HG03432 (cell line): ENCODE results near the gene IRS4.

ENCODE experiments used
- ATAC-seq: cut with Tn5 transposase; IDR thresholded peaks from one replicate; pipeline ENCODE4 v1.9.1; 2021; ENCODE audit warnings: mild to moderate bottlenecking, moderate library complexity; ENCODE audit not compliant: unreplicated experiment

The IRS4 gene

GRCh38 chrX:108736509-108737479 lies at the start of gene IRS4:
Gene IRS4, minus strand, starts transcription at chrX:108736563.
- peak; percentile 52 for ATAC-seq

- no peak for ATAC-seq
Measured at GRCh38 chrX:108772549-108772948, 36.2 kb upstream of the IRS4 start.

- no peak for ATAC-seq
Measured at GRCh38 chrX:108763559-108763958, 27.2 kb upstream of the IRS4 start.

DNA sequence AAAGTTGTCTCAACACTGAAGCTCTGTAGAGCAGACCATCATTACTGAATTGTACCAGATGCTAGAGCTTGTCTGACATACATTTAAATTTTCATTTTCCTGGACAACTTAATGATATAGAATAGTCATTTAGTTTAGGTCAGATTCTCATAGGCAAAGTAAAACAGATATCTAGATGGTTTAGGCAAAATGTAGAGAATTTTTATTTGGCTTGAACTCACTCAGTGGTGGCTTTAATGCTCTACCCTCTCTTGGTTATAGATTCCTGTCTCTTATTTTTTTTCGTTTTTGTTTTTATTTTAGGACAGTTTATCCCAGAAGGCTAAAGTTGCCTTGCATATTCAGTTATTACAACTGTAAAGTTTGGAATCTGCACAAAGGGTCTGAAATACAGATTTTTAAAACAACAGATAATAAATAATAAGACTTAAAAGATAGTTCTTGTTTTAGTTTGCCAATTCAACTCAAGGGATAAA lies 4.0 kb upstream of the IRS4 start:
- ATAC-seq: no peak

GRCh38 chrX:108737754-108738153 lies 1.4 kb upstream of the IRS4 start:
- no peak for ATAC-seq

- peak; percentile 32 for ATAC-seq
Measured at GRCh38 chrX:108735679-108736508, 469 bp downstream of the IRS4 start.

- no peak for ATAC-seq
Measured at GRCh38 chrX:108735091-108735678, 1.2 kb downstream of the IRS4 start.

- ATAC-seq: no peak
Measured at GRCh38 chrX:108734426-108734825, 1.9 kb downstream of the IRS4 start.

DNA sequence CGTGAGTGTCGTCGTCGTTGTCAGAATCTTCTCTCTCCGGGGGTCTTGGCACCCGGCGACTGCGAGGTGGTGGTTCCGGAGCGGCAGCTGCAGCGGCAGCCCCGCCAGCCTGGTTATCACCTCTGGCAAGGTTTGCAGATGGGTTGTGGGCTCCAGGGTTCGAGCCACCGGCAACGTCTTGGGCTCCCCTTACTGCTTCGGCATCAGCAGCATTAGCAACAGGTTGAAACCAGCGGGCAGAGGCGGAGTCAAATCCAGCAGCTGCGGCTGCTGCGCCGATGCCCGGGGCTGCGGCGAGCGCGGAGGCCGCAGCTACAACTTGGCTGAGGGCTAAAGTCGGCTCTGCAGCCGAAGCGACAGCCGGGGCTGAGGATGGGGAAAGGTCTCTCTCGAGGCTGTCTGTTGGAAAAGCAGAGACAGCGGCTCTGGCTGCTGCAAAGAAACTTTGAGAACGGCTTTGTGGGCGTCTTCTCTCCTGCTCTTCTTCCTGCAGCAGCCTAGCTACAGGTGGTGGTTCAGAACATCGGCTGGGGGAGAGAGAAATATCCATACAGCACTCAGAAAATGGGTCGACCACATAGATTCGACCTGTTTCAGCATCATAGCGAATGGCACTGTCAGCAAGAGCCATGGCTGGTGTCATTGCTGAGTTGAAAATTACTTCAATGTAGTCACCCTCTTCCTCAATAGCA lies 3.6 kb downstream of the IRS4 start:
- ATAC-seq: no peak

DNA sequence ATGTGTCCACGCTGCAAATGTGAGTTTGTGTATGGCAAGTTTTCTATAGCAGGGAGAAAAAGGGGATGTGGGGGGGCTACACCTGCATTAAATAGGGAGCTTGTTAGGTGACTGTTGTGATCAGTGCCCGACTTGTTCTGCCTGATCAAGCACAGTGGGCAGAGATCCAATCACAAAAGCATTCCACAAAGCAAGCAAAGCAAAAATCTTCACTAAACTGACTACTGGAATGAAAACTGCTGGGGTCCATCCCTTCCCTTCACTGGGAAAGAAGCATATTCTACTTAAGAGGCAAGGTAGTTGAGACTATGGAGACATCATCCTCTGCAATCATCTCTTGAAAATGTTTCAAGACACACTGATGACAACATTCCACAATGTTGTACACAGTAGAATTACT lies 5.2 kb downstream of the IRS4 start:
- ATAC-seq: no peak

DNA sequence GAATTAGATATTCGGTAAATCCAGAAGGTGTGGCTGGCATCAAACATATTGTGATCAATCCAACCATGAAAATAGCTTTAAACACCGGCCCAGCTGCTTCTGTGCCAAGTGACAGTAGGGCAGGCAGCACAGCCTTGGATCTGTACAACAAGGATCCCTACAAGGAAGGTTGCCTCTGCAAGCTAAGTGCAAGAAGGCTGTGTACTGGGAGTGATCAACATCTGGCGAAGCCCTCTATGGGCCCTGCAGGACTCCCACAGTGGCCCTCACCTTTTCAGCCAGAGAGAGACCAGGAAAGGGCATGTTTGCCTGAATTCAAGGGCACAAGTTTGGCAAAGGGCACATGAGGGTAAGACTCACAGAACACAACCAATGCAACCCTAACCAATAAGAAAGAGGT lies 9.6 kb downstream of the IRS4 start:
- ATAC-seq: no peak

GRCh38 chrX:108722561-108722960 lies 13.8 kb downstream of the IRS4 start:
- no peak for ATAC-seq

- ATAC-seq: no peak
Measured at GRCh38 chrX:108712886-108713285, 23.5 kb downstream of the IRS4 start.

GRCh38 chrX:108704839-108705238 lies 31.5 kb downstream of the IRS4 start:
- ATAC-seq: no peak

DNA sequence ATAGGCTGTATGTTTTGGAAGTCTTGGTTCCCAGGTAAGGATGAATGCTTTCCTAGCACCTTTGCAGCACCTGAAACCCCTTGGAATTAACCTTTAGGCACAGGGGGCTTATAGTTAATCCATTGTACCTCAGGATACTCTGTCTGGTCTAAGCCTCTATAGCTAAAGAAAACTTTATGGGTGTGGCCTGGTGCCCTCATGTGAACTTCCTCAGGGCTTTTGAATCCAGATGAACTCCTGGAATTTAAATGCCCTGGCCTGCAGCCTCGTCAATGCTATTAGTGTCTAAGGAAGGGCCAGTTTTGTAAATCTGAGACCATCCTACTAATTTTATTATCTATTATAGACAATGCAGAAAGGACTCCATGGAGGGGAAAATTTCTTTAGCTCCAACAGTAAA lies 33.8 kb downstream of the IRS4 start:
- ATAC-seq: no peak

GRCh38 chrX:108701633-108702032 lies 34.7 kb downstream of the IRS4 start:
- ATAC-seq: no peak

DNA sequence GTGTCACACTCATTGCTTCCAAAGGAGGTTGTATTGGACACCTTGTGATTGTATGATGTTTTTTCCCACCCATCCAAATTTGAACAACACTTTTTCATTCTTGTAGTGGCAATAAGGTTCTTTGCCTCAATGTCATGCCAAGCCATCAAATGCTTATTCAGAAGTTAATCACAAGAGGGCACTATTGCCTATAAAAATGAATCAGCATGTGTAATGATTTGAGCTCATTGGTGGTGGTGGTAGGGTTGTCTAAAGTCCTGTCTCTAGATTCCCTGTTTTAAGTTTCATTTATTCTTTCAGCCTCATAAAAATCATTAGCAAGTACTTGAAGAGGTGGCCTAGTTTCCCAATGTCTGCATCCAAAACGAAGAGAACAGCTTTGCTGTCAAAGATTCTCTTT lies 37.0 kb downstream of the IRS4 start:
- ATAC-seq: peak; percentile 50

GRCh38 chrX:108696690-108697089 lies 39.7 kb downstream of the IRS4 start:
- ATAC-seq: no peak
